ENCODE measurements around the gene CLECL1. TPM values are rescaled to one million over a fixed set of nuclear protein-coding genes. Genes with fewer than 3 reads are reported as not detected.

Gene CLECL1
- total and polyA plus RNA-seq, 2 of the 13 experiments (the other 11 are each of a cell fraction or from before 2014, with no cell fraction given) = not detected

DNA sequence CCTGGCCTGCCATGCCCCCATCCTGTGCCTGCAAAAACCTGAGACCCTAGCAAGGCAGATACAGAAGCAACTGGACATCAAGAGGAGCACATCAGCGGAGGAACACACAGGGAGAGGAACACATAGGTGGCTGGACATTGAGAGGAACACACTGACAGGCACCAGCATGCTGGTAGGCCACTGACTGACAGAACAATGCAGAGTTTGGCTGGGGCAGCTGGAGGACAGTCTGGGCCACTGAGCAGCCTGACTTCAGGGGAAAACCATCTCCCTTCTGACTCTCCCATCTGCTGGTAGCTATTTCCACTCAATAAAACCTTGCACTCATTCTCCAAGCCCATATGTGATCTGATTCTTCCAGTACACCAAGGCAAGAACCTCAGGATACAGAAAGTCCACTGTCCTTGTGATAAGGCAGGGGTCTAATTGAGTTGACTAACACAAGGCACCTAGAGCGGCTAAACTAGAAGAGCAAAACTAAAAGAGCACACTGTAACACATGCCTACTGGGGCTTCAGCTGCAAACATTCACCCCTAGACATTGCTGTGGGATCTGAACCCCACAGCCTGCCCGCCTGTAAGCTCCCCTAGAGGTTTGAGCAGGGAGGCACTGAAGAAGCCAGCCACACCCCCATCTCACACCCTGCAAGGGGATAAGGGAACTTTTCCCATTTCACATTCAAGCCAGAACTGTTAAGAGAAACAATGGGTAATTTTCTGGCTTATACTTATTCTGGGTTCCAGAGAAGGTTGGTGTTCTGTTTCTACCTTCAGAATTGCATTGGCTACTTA is 22.1 kb downstream of the CLECL1 start:
- Histone ChIP-seq H3K4me1 (ENCODE audit: insufficient read depth, low read length) (peaks cover 13% of the 10 kb centered on the region; the same call in 1 of the 2 replicates), H3K9me3 (ENCODE audit: low read length) (no peaks in the 10 kb centered on the region), H3K36me3 (replicated peaks in 1 of 2; ENCODE audit: control insufficient read depth in 1 of 2, insufficient read depth in 2 of 2, low read length in 2 of 2) (no peaks in the 10 kb centered on the region), H3K79me2 (ENCODE audit: insufficient read depth, low read length) (no peaks in the 10 kb centered on the region), H3K4me3 (replicated peaks in 1 of 3; ENCODE audit: insufficient read depth in 1 of 3, low read depth in 2 of 3, low read length in 3 of 3) (no peak overlapping the region), H3K4me2 (ENCODE audit: low read depth, low read length) (no peak overlapping the region), H3K27ac (ENCODE audit: extremely low read length, insufficient read depth, low read length) (no peak overlapping the region), H2AFZ (ENCODE audit: low read length) (no peak overlapping the region), H3K9ac (ENCODE audit: insufficient read depth, low read depth, low read length) (no peak overlapping the region), H3K27me3 (ENCODE audit: control insufficient read depth in 1 of 2, insufficient read depth in 2 of 2, low read length in 2 of 2) (peaks cover 2 to 12% of the 10 kb centered on the region in 2 experiments; a peak in 3 of 5 replicates), H4K20me1 (ENCODE audit: insufficient read depth, low read length) (no peaks in the 10 kb centered on the region)
- ATAC-seq (no peak), DNase-seq (ENCODE audit: low spot score) (no peak), FAIRE-seq (no peak)
- POLR2A ChIA-PET = no interaction called here
- in situ Hi-C loops (cut with HindIII; ENCODE audit: extremely low pct_ligation_motif_present, low pct_unique_long_range_greater_than_20kb) = no loop called here
- BruUV-seq (replicated peaks) = no TSS peak
- CTCF ChIA-PET (ENCODE audit: low intra/inter-chr PET ratio, low total read pairs) = no interaction called here
- WGBS (ENCODE audit: low lambda C conversion rate) = 41% methylated on average over 3 of the region's 3 CpGs
- intact Hi-C loops (cut with micrococcal nuclease; ENCODE audit: unreplicated experiment) = no loop called here
- TF ChIP-seq PPARG (CRISPR knock-in tag; conservative IDR thresholded peaks at IDR 0.05) (no peak), NFE2L2 (IDR thresholded peaks at IDR 0.05; ENCODE audit: low read length) (no peak), ZNF329 (CRISPR knock-in tag; IDR thresholded peaks at IDR 0.05; ENCODE audit: low read depth) (no peak), ZNF33B (CRISPR knock-in tag; IDR thresholded peaks at IDR 0.05) (no peak), ZNF382 (CRISPR knock-in tag; IDR thresholded peaks at IDR 0.05; ENCODE audit: borderline replicate concordance) (no peak), DMAP1 (CRISPR knock-in tag; IDR thresholded peaks at IDR 0.05) (no peak), ZBTB38 (CRISPR knock-in tag; IDR thresholded peaks at IDR 0.05) (no peak)
- TF ChIP-seq, protein P1, sequence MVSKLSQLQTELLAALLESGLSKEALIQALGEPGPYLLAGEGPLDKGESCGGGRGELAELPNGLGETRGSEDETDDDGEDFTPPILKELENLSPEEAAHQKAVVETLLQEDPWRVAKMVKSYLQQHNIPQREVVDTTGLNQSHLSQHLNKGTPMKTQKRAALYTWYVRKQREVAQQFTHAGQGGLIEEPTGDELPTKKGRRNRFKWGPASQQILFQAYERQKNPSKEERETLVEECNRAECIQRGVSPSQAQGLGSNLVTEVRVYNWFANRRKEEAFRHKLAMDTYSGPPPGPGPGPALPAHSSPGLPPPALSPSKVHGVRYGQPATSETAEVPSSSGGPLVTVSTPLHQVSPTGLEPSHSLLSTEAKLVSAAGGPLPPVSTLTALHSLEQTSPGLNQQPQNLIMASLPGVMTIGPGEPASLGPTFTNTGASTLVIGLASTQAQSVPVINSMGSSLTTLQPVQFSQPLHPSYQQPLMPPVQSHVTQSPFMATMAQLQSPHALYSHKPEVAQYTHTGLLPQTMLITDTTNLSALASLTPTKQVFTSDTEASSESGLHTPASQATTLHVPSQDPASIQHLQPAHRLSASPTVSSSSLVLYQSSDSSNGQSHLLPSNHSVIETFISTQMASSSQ (IDR thresholded peaks at IDR 0.05; ENCODE audit: low read depth) = no peak
- TF ChIP-seq, protein P1 (CRISPR knock-in tag; IDR thresholded peaks at IDR 0.05; ENCODE audit: borderline replicate concordance) = no peak
- TF ChIP-seq, protein P2, sequence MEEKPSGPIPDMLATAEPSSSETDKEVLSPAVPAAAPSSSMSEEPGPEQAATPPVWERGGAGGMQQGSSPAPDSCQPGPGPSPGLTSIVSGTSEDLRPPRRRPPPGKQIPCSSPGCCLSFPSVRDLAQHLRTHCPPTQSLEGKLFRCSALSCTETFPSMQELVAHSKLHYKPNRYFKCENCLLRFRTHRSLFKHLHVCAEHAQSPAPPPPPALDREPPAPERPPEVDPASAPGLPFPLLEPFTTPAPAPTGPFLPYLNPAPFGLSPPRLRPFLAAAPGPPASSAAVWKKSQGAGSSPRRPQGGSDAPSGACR (CRISPR knock-in tag; IDR thresholded peaks at IDR 0.05) = no peak
- TF ChIP-seq, protein P3, sequence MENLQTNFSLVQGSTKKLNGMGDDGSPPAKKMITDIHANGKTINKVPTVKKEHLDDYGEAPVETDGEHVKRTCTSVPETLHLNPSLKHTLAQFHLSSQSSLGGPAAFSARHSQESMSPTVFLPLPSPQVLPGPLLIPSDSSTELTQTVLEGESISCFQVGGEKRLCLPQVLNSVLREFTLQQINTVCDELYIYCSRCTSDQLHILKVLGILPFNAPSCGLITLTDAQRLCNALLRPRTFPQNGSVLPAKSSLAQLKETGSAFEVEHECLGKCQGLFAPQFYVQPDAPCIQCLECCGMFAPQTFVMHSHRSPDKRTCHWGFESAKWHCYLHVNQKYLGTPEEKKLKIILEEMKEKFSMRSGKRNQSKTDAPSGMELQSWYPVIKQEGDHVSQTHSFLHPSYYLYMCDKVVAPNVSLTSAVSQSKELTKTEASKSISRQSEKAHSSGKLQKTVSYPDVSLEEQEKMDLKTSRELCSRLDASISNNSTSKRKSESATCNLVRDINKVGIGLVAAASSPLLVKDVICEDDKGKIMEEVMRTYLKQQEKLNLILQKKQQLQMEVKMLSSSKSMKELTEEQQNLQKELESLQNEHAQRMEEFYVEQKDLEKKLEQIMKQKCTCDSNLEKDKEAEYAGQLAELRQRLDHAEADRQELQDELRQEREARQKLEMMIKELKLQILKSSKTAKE (CRISPR knock-in tag; IDR thresholded peaks at IDR 0.05; ENCODE audit: borderline replicate concordance) = no peak
- TF ChIP-seq, protein P4, sequence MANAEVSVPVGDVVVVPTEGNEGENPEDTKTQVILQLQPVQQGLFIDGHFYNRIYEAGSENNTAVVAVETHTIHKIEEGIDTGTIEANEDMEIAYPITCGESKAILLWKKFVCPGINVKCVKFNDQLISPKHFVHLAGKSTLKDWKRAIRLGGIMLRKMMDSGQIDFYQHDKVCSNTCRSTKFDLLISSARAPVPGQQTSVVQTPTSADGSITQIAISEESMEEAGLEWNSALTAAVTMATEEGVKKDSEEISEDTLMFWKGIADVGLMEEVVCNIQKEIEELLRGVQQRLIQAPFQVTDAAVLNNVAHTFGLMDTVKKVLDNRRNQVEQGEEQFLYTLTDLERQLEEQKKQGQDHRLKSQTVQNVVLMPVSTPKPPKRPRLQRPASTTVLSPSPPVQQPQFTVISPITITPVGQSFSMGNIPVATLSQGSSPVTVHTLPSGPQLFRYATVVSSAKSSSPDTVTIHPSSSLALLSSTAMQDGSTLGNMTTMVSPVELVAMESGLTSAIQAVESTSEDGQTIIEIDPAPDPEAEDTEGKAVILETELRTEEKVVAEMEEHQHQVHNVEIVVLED (CRISPR knock-in tag; IDR thresholded peaks at IDR 0.05; ENCODE audit: borderline replicate concordance) = no peak

All from HepG2 (cell line).